Lower lobe of right lung (tissue), 2 donors: Measurements from ENCODE around the gene LIN37. TPM values are rescaled to one million over a fixed set of nuclear protein-coding genes. Genes with fewer than 3 reads are reported as not detected.

ENCODE experiments used
- ATAC-seq, 2 donors: fragments of 200-7000 bp; cut with Tn5 transposase; one replicate each; pipeline ENCODE4 v1.9.1; 2020 to 2022; ENCODE audit warnings: mild to moderate bottlenecking in 2 of 2, moderate library complexity in 2 of 2
- DNase-seq: peaks from one replicate; pipeline ENCODE4 v3.0.0-alpha.2; 2020
- H3K27ac ChIP-seq: fragments of 200-600 bp; one replicate; pipeline ENCODE4 v1.8.0; 2022
- H3K27me3 ChIP-seq: fragments of 200-600 bp; one replicate; pipeline ENCODE4 v1.8.0; 2022; ENCODE audit warnings: low read depth
- H3K36me3 ChIP-seq: fragments of 200-600 bp; one replicate; pipeline ENCODE4 v1.8.0; 2022; ENCODE audit warnings: mild to moderate bottlenecking
- H3K4me1 ChIP-seq: fragments of 200-600 bp; one replicate; pipeline ENCODE4 v1.8.0; 2022
- H3K4me3 ChIP-seq: fragments of 200-600 bp; one replicate; pipeline ENCODE4 v1.8.0; 2022; ENCODE audit warnings: mild to moderate bottlenecking
- H3K9me3 ChIP-seq: fragments of 200-600 bp; one replicate; pipeline ENCODE4 v1.8.0; 2022
- CTCF ChIP-seq: fragments of 200-600 bp; IDR thresholded peaks from one replicate; pipeline ENCODE4 v1.8.0; 2022; ENCODE audit warnings: antibody characterized with exemption, mild to moderate bottlenecking
- intact Hi-C: fragments of 100-400 bp; cut with DNase I; formaldehyde crosslinking; loops from one replicate; pipeline ENCODE4 v1.11.0; 2022
- total RNA-seq: library from RNA; stranded (reverse); fragmentation: NEBNext Ultra II Directional; extraction: Animal tissue kit (Norgen Biotek cat#: 25700); gene quantifications from one replicate; pipeline ENCODE4 v1.2.1, GENCODE V29; 2021
- donor health status: DM: no; HTN: yes; CAD: no; lungs with severe emphysema.

The LIN37 gene
- total RNA-seq, 1 donor from 2014 or later: 7.2 TPM

GRCh38 chr19:35734889-35735288 is 13.5 kb upstream of the LIN37 start:
- Histone ChIP-seq H3K4me3 (no peak overlapping the region), H3K27ac (no peak overlapping the region), H3K27me3 (no peaks in the 10 kb centered on the region), H3K36me3 (peaks cover 96% of the 10 kb centered on the region), H3K4me1 (peaks cover 8% of the 10 kb centered on the region), H3K9me3 (no peaks in the 10 kb centered on the region)
- intact Hi-C loops: no loop called here
- ATAC-seq (no peak), DNase-seq (no peak)
- no peak for TF ChIP-seq CTCF

- DNase-seq (no peak), ATAC-seq (no peak)
- intact Hi-C loops: no loop called here
- no peak overlapping the region for H3K27ac ChIP-seq
- TF ChIP-seq CTCF: no peak
- no peaks in the 10 kb centered on the region for H3K9me3 ChIP-seq
- peaks cover 73% of the 10 kb centered on the region for H3K36me3 ChIP-seq
- peaks cover 25% of the 10 kb centered on the region for H3K4me1 ChIP-seq
- no peaks in the 10 kb centered on the region for H3K27me3 ChIP-seq
- H3K4me3 ChIP-seq: no peak overlapping the region
Measured at GRCh38 chr19:35736913-35737886, 11.2 kb upstream of the LIN37 start.

- H3K9me3 ChIP-seq: no peaks in the 10 kb centered on the region
- H3K4me1 ChIP-seq: peaks cover 32% of the 10 kb centered on the region
- H3K4me3 ChIP-seq: no peak overlapping the region
- ATAC-seq (no peak), DNase-seq (no peak)
- H3K27ac ChIP-seq: no peak overlapping the region
- H3K27me3 ChIP-seq: no peaks in the 10 kb centered on the region
- intact Hi-C loops: no loop called here
- no peak for TF ChIP-seq CTCF
- peaks cover 63% of the 10 kb centered on the region for H3K36me3 ChIP-seq
Measured at GRCh38 chr19:35738021-35738886, 10.1 kb upstream of the LIN37 start.

GRCh38 chr19:35738887-35739229 is 9.5 kb upstream of the LIN37 start:
- no peak for DNase-seq
- peaks cover 57% of the 10 kb centered on the region for H3K36me3 ChIP-seq

More at GRCh38 chr19:35738887-35739229, 9.5 kb upstream of the LIN37 start:
- ATAC-seq: no peak
- Histone ChIP-seq H3K27ac (no peak overlapping the region), H3K9me3 (no peaks in the 10 kb centered on the region), H3K4me3 (no peak overlapping the region), H3K27me3 (no peaks in the 10 kb centered on the region), H3K4me1 (peaks cover 33% of the 10 kb centered on the region)
- TF ChIP-seq CTCF: no peak
- intact Hi-C loops: no loop called here
